H1 (cell line): ENCODE results near the gene TMEM117. TPM values are rescaled to one million over a fixed set of nuclear protein-coding genes. Genes with fewer than 3 reads are reported as not detected.

ENCODE experiments used
- CTCF ChIA-PET: fragments of 300-600 bp; sonication (Branson Sonifier 250); formaldehyde crosslinking; loops from one replicate; lab custom pipeline; 2021; ENCODE audit not compliant: partially characterized antibody; lab: Charles Lee
- POLR2A ChIA-PET: fragments of 300-600 bp; sonication (Branson Sonifier 250); formaldehyde crosslinking; loops from one replicate; lab custom pipeline; 2021; ENCODE audit warnings: inconsistent platforms; ENCODE audit not compliant: partially characterized antibody; lab: Charles Lee
- DNase-seq, 2 experiments: peaks; one replicate each; pipeline versions ENCODE4 v3.0.0 to v3.0.0-alpha.2; 2010 to 2022; ENCODE audit warnings: low spot score in 2 of 2, low read depth in 1 of 2, mixed read lengths in 1 of 2
- FAIRE-seq: peaks from 2 replicates; lab custom pipeline; 2011; peaks lifted over from hg19 to GRCh38; lab: Jason Lieb, UNC
- H2AFZ ChIP-seq: 2 replicates; pipeline ENCODE4 v1.8.1; 2012; ENCODE audit warnings: low read length, inconsistent platforms
- H2AK5ac ChIP-seq: 2 replicates; pipeline ENCODE4 v1.6.1; 2013; ENCODE audit warnings: low read depth, low read length
- H2BK120ac ChIP-seq: replicated peaks from 2 replicates; pipeline ENCODE3; 2013; ENCODE audit warnings: low read depth, low read length, inconsistent platforms
- H2BK12ac ChIP-seq: 2 replicates; pipeline ENCODE4 v1.6.1; 2013; ENCODE audit warnings: low read depth, low read length
- H2BK15ac ChIP-seq: 2 replicates; pipeline ENCODE4 v1.6.1; 2013; ENCODE audit warnings: low read length
- H2BK20ac ChIP-seq: 2 replicates; pipeline ENCODE4 v1.6.1; 2013; ENCODE audit warnings: low read length
- H2BK5ac ChIP-seq: 2 replicates; pipeline ENCODE4 v1.6.1; 2013; ENCODE audit warnings: low read depth, low read length
- H3K14ac ChIP-seq: 2 replicates; pipeline ENCODE4 v1.6.1; 2013; ENCODE audit warnings: inconsistent platforms; ENCODE audit not compliant: insufficient read length
- H3K18ac ChIP-seq: 2 replicates; pipeline ENCODE4 v1.6.1; 2013; ENCODE audit warnings: low read length; ENCODE audit errors: extremely low read depth
- H3K23ac ChIP-seq: 2 replicates; pipeline ENCODE4 v1.6.1; 2013; ENCODE audit warnings: inconsistent platforms; ENCODE audit not compliant: insufficient read length
- H3K23me2 ChIP-seq: 2 replicates; pipeline ENCODE4 v1.6.1; 2013; ENCODE audit warnings: low read depth, low read length
- H3K27ac ChIP-seq: 2 replicates; pipeline ENCODE4 v1.6.1; 2011; ENCODE audit warnings: low read depth, low read length, inconsistent platforms
- H3K27me3 ChIP-seq, 4 experiments: replicated peaks in 1 of 4; 1 replicate in 1 of 4; 2 replicates in 3 of 4; pipeline versions ENCODE4 v1.6.1 to v1.8.1; 2011 to 2013; ENCODE audit warnings: low read length in 3 of 4, mild to moderate bottlenecking in 3 of 4, inconsistent platforms in 2 of 4, mixed read lengths in 2 of 4, moderate library complexity in 1 of 4; ENCODE audit not compliant: control insufficient read depth in 3 of 4, insufficient read depth in 3 of 4; ENCODE audit errors: extremely low read depth in 1 of 4
- H3K36me3 ChIP-seq, 4 experiments: 2 replicates each; pipeline versions ENCODE4 v1.6.1 to v1.8.1; 2011 to 2013; ENCODE audit warnings: mild to moderate bottlenecking in 4 of 4, low read length in 3 of 4, moderate library complexity in 2 of 4, control low read depth in 1 of 4, inconsistent platforms in 1 of 4; ENCODE audit not compliant: insufficient read depth in 4 of 4, control insufficient read depth in 2 of 4
- H3K4ac ChIP-seq: replicated peaks from 2 replicates; pipeline ENCODE3; 2013; ENCODE audit warnings: low read length, low read depth, mixed read lengths, inconsistent platforms; ENCODE audit not compliant: insufficient read length
- H3K4me1 ChIP-seq, 4 experiments: replicated peaks in 1 of 4; 1 replicate in 1 of 4; 2 replicates in 3 of 4; pipeline versions ENCODE4 v1.6.1 to v1.8.1; 2011 to 2013; ENCODE audit warnings: low read length in 3 of 4, inconsistent platforms in 2 of 4, mixed read lengths in 1 of 4; ENCODE audit not compliant: insufficient read depth in 4 of 4, control insufficient read depth in 3 of 4
- H3K4me2 ChIP-seq, 2 experiments: 2 replicates each; pipeline versions ENCODE4 v1.6.1 to v1.8.1; 2011 to 2013; ENCODE audit warnings: low read depth in 2 of 2, low read length in 2 of 2, control low read depth in 1 of 2, inconsistent platforms in 1 of 2, mild to moderate bottlenecking in 1 of 2; ENCODE audit not compliant: insufficient read depth in 1 of 2
- H3K4me3 ChIP-seq, 4 experiments: fragments of 200-600, 300-600 bp in 1 of 4; sonication (generic), shearing (Covaris generic), sonication (Bioruptor Twin) in 1 of 4; 2 replicates each; pipeline versions ENCODE4 v1.5.1 to v1.8.1; 2011 to 2016; ENCODE audit warnings: low read length in 4 of 4, low read depth in 3 of 4, control low read depth in 2 of 4, inconsistent platforms in 2 of 4, mild to moderate bottlenecking in 2 of 4, mixed read lengths in 1 of 4, moderate library complexity in 1 of 4; ENCODE audit not compliant: insufficient read depth in 2 of 4; ENCODE audit errors: extremely low read depth in 1 of 4
- H3K56ac ChIP-seq: replicated peaks from 2 replicates; pipeline ENCODE3; 2013; ENCODE audit warnings: low read depth, mild to moderate bottlenecking, mixed read lengths, low read length, inconsistent platforms; ENCODE audit not compliant: insufficient read length
- H3K79me1 ChIP-seq: 2 replicates; pipeline ENCODE4 v1.6.1; 2013; ENCODE audit warnings: low read depth, low read length, control low read depth
- H3K79me2 ChIP-seq, 2 experiments: 2 replicates each; pipeline versions ENCODE4 v1.6.1 to v1.8.1; 2012 to 2013; ENCODE audit warnings: low read length in 2 of 2, mild to moderate bottlenecking in 2 of 2, inconsistent platforms in 1 of 2; ENCODE audit not compliant: insufficient read depth in 2 of 2, control insufficient read depth in 1 of 2
- H3K9ac ChIP-seq, 4 experiments: replicated peaks in 1 of 4; 1 replicate in 1 of 4; 2 replicates in 3 of 4; pipeline versions ENCODE4 v1.6.1 to v1.8.1; 2011 to 2013; ENCODE audit warnings: low read depth in 3 of 4, low read length in 3 of 4, control low read depth in 2 of 4, mild to moderate bottlenecking in 2 of 4, moderate library complexity in 2 of 4, inconsistent platforms in 1 of 4; ENCODE audit errors: extremely low read depth in 1 of 4
- H3K9me3 ChIP-seq, 2 experiments: 2 replicates each; pipeline versions ENCODE4 v1.6.1 to v1.8.1; 2012 to 2013; ENCODE audit warnings: mild to moderate bottlenecking in 2 of 2, moderate library complexity in 2 of 2, control low read depth in 1 of 2, inconsistent platforms in 1 of 2, low read depth in 1 of 2, low read length in 1 of 2, mixed read lengths in 1 of 2; ENCODE audit not compliant: insufficient read depth in 2 of 2
- H4K20me1 ChIP-seq, 2 experiments: replicated peaks in 1 of 2; 2 replicates each; pipeline versions ENCODE3 to v1.8.1; 2011 to 2013; ENCODE audit warnings: inconsistent platforms in 2 of 2, low read length in 2 of 2, mild to moderate bottlenecking in 1 of 2; ENCODE audit not compliant: insufficient read depth in 2 of 2, control insufficient read depth in 1 of 2
- H4K5ac ChIP-seq: 2 replicates; pipeline ENCODE4 v1.6.1; 2013; ENCODE audit warnings: low read length, low read depth, mixed read lengths, inconsistent platforms; ENCODE audit not compliant: insufficient read length
- H4K8ac ChIP-seq: 2 replicates; pipeline ENCODE4 v1.8.0; 2013; ENCODE audit warnings: mild to moderate bottlenecking, moderate library complexity, low read length, inconsistent platforms; ENCODE audit not compliant: insufficient read depth; ENCODE audit errors: extremely low read depth
- H4K91ac ChIP-seq: replicated peaks from 2 replicates; pipeline ENCODE3; 2013; ENCODE audit warnings: low read length, mixed read lengths, inconsistent platforms; ENCODE audit not compliant: insufficient read length
- BACH1 ChIP-seq: IDR thresholded peaks from 2 replicates; pipeline ENCODE4 v1.6.1; 2012; ENCODE audit warnings: low read length, improper control_type of control experiment
- BCL11A ChIP-seq, 2 experiments: IDR thresholded peaks; one replicate each; pipeline ENCODE4 v1.6.1; 2011; ENCODE audit warnings: low read depth in 2 of 2, low read length in 2 of 2, mild to moderate bottlenecking in 2 of 2
- BRCA1 ChIP-seq: IDR thresholded peaks from 2 replicates; pipeline ENCODE4 v1.6.1; 2012; ENCODE audit warnings: low read depth, low read length, improper control_type of control experiment
- CBX5 ChIP-seq: fragments of 300-800, 300-1000 bp; sonication (generic); IDR thresholded peaks from 2 replicates; pipeline ENCODE4 v1.7.1; 2016; ENCODE audit warnings: antibody characterized with exemption, low read length, low read depth
- CHD2 ChIP-seq: IDR thresholded peaks from 2 replicates; pipeline ENCODE4 v1.6.1; 2012; ENCODE audit warnings: low read length, improper control_type of control experiment
- CREB1 ChIP-seq: IDR thresholded peaks from 2 replicates; pipeline ENCODE4 v1.6.1; 2012; ENCODE audit warnings: inconsistent platforms
- EP300 ChIP-seq, 2 experiments: IDR thresholded peaks; 1 replicate in 1 of 2; 2 replicates in 1 of 2; pipeline ENCODE4 v1.6.1; 2011 to 2012; ENCODE audit warnings: low read depth in 2 of 2, low read length in 2 of 2, mild to moderate bottlenecking in 2 of 2, borderline replicate concordance in 1 of 2, inconsistent platforms in 1 of 2, moderate library complexity in 1 of 2
- GTF2F1 ChIP-seq: IDR thresholded peaks from 2 replicates; pipeline ENCODE4 v1.6.1; 2012; ENCODE audit warnings: low read depth, low read length, improper control_type of control experiment, borderline replicate concordance
- NRF1 ChIP-seq: IDR thresholded peaks from 2 replicates; pipeline ENCODE4 v1.6.1; 2011; ENCODE audit warnings: mild to moderate bottlenecking, low read depth, low read length, improper control_type of control experiment
- PHF8 ChIP-seq: fragments of 200-600 bp; sonication (generic); conservative IDR thresholded peaks from 2 replicates; pipeline ENCODE4 v1.7.1; 2012; ENCODE audit warnings: low read depth, mild to moderate bottlenecking, inconsistent platforms, low read length, moderate library complexity
- RNF2 ChIP-seq: fragments of 200-900, 300-1000 bp; sonication (generic); IDR thresholded peaks from 2 replicates; pipeline ENCODE4 v1.7.1; 2016; ENCODE audit warnings: borderline replicate concordance, low read depth, mild to moderate bottlenecking, antibody characterized with exemption, low read length; ENCODE audit not compliant: poor library complexity, severe bottlenecking; ENCODE audit errors: missing control alignments
- SP4 ChIP-seq: IDR thresholded peaks from 2 replicates; pipeline ENCODE4 v1.6.1; 2012; ENCODE audit warnings: low read length, inconsistent platforms
- SRF ChIP-seq: IDR thresholded peaks from 2 replicates; pipeline ENCODE4 v1.6.1; 2011; ENCODE audit warnings: mild to moderate bottlenecking, low read depth, low read length, moderate library complexity
- ZNF274 ChIP-seq: IDR thresholded peaks from 2 replicates; pipeline ENCODE4 v1.7.0; 2012; ENCODE audit warnings: low read length, borderline replicate concordance; ENCODE audit errors: extremely low read depth
- WGBS, 2 experiments: shearing (Covaris generic) in 1 of 2; methylation state at CpG; one replicate each; pipeline versions ENCODE4 v1.1.6 to v1.1.7; 2013 to 2015; ENCODE audit warnings: low lambda C conversion rate in 2 of 2, mixed read lengths in 2 of 2, inconsistent platforms in 1 of 2, low coverage in 1 of 2, missing lambda C conversion rate in 1 of 2; ENCODE audit not compliant: insufficient replicate concordance in 2 of 2, insufficient coverage in 1 of 2, insufficient read length in 1 of 2; ENCODE audit errors: extremely low coverage in 1 of 2, missing lambda C conversion rate in 1 of 2; 5-methylcytosine and 5-hydroxymethylcytosine counted together
- polyA plus RNA-seq, 7 experiments: library from polyadenylated mRNA; depleted of rRNA in 3 of 7; stranded (reverse) in 5 of 7; unstranded in 2 of 7; fragments of >200 nt in 5 of 7; fragments of 200-250 nt in 2 of 7; gene quantifications; 1 replicate in 5 of 7; 2 replicates in 1 of 7; 4 replicates in 1 of 7; pipeline versions ENCODE4 v1.2.1 to v1.2.3, GENCODE V29; 2011 to 2013; ENCODE audit warnings: missing spikeins in 2 of 7, mixed read lengths in 2 of 7
- total RNA-seq: library from RNA; stranded (reverse); fragmentation: NEBNext Ultra II Directional; extraction: Animal tissue kit (Norgen Biotek cat#: 25700); gene quantifications from 2 replicates; pipeline ENCODE4 v1.2.1, GENCODE V29; 2021

The TMEM117 gene
- total and polyA plus RNA-seq, 2 of the 8 experiments (the other 6 are each of a cell fraction or from before 2014, with no cell fraction given), result 0.80 to 1.4 TPM

GRCh38 chr12:44258246-44258645 lies 422.4 kb downstream of the TMEM117 start:
- Histone ChIP-seq H3K23ac (no peak overlapping the region), H3K56ac (no peak overlapping the region), H4K8ac (no peak overlapping the region), H2BK15ac (no peak overlapping the region), H3K9ac (no peak overlapping the region), H3K18ac (no peak overlapping the region), H2BK120ac (no peak overlapping the region), H4K20me1 (no peaks in the 10 kb centered on the region), H2AFZ (no peak overlapping the region), H3K4me1 (peaks cover 0 to 3% (median 0%) of the 10 kb centered on the region in 4 experiments; a peak in 1 of 7 replicates), H2BK12ac (no peak overlapping the region), H3K36me3 (no peaks in the 10 kb centered on the region), H3K27ac (no peak overlapping the region), H4K5ac (no peak overlapping the region), H3K27me3 (no peaks in the 10 kb centered on the region), H4K91ac (no peak overlapping the region), H3K14ac (no peak overlapping the region), H3K4ac (no peak overlapping the region), H2BK20ac (no peak overlapping the region), H2AK5ac (no peak overlapping the region), H3K79me1 (no peaks in the 10 kb centered on the region), H3K79me2 (no peaks in the 10 kb centered on the region), H2BK5ac (no peak overlapping the region), H3K4me2 (no peak overlapping the region), H3K4me3 (no peak overlapping the region), H3K23me2 (no peaks in the 10 kb centered on the region; the same call in 1 of the 2 replicates), H3K9me3 (peaks cover 0 to 2% of the 10 kb centered on the region in 2 experiments; a peak in 1 of 4 replicates)
- ChIA-PET CTCF (interaction anchor here (0.9 to 1.9 kb wide), 2 partner anchors 10 to 258 kb away, joined by 3 to 7 read pairs; no protein-coding TSS in a partner anchor), POLR2A (no interaction called here)
- WGBS, 2 experiments, result 93% methylated on average over 1 of the region's 1 CpG; no CpG with 5 or more reads in 1 of the 2 experiments
- FAIRE-seq, result no peak
- no peak for DNase-seq
- TF ChIP-seq CHD2 (no peak), RNF2 (no peak), ZNF274 (no peak), GTF2F1 (no peak), NRF1 (no peak), SP4 (no peak), CREB1 (no peak), EP300 (IDR thresholded peaks at IDR 0.05; ENCODE audit: borderline replicate concordance in 1 of 2, low read depth in 2 of 2, low read length in 2 of 2) (no peak), PHF8 (no peak), SRF (no peak), CBX5 (no peak), BRCA1 (no peak), BACH1 (no peak), BCL11A (IDR thresholded peaks at IDR 0.05; ENCODE audit: low read depth in 2 of 2, low read length in 2 of 2) (no peak)
